IPS-NIHi7 (cell line): ENCODE measurements around the gene SH3GLB1.

Experiments
- DNase-seq: peaks from one replicate; pipeline ENCODE4 v3.0.0; 2012; ENCODE audit warnings: mixed read lengths; ENCODE audit errors: extremely low spot score

The SH3GLB1 gene

DNA sequence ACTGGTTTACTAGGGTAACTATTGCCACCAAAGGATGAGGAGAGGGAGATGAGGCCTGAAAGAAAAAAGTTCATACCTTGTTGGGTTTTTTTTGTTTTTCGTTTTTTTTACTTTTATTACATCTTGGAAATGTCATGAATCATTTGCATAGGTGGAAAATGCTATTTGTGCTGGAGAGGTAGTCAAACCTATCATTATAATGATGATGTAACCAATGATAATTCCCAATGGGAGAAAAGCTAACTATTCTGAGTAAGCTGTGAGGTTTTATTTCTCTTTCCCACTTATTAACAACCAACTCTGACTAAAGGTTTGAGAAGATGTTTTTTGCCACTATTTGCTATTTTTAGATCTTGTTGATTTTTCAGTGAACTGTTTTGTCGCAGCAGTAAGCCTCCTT is 29.0 kb downstream of the SH3GLB1 start:
- DNase-seq = no peak

DNA sequence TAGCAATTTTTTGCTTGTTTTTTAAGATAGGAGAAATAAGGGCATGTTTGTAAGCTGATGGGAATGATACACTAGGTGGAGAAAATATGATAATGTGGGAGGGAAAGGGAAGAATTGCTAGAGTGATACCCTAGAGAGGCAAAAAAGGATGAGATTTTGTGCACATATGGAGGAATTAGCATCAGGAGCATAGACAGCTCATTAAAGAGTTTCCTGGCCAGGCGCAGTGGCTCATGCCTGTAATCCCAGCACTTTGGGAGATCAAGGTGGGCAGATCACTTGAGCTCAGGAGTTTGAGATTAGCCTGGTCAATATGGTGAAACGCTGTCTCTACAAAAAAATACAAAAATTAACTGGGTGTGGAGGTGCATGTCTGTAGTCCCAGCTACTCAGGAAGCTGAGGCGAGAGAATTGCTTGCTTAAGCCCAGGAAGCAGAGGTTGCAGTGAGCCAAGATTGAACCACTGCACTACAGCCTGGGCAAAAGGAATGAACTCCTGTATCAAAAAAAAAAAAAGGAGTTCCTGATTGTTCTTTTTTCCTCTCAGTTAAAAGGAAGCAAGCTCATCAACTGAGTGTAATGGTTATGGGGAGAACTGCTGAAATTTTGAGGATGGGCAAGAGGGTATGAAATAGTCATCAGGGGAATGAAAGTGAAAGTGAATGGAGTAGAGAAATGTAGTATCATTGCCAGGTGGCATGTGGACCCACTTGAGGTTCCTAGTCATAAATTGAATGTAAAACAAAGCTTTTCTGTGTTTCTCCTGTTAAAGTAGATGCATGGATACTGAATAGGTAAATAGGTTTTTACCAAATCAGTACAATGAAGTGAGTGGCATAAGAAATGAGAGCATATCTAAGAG is 35.5 kb downstream of the SH3GLB1 start:
- DNase-seq = no peak

DNA sequence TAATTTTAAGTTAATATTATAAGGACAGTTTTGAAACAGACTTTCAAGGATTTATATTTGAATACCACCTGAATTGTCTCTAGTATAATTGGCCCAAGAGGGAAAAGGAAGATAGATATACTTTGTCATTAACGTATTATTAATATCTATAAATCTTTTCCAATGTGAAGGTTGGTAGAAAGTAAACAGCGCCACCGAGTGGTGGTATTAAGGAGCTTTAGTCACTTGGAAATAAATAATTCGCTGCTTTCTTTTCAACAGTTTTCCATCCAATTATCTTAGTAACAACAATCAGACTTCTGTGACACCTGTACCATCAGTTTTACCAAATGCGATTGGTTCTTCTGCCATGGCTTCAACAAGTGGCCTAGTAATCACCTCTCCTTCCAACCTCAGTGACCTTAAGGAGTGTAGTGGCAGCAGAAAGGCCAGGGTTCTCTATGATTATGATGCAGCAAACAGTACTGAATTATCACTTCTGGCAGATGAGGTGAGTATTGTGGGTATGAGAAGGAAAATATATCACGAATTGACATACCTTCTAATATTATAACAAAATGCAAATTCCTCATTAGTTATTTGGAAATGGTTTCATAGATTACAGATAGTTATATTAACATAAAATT is 37.7 kb downstream of the SH3GLB1 start:
- no peak for DNase-seq

DNA sequence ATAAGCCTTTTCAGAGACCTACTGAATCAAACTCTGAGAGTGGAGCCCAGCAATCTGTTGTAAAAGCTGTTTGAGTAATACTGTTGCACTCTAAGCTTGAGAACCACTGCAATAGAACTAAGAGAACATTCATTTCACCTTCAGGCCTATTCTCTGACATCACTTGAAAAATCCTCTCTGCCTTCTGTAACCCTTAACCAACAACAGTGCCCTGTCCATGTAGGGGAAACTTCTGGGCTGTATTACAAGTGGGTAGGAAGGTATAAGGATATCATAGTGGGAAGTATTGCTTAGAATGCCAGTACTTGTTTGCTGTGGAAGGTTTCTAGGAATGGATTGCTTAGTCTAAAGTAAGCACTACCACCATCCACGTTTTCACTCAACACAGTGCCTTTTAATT is 42.9 kb downstream of the SH3GLB1 start:
- no peak for DNase-seq

DNA sequence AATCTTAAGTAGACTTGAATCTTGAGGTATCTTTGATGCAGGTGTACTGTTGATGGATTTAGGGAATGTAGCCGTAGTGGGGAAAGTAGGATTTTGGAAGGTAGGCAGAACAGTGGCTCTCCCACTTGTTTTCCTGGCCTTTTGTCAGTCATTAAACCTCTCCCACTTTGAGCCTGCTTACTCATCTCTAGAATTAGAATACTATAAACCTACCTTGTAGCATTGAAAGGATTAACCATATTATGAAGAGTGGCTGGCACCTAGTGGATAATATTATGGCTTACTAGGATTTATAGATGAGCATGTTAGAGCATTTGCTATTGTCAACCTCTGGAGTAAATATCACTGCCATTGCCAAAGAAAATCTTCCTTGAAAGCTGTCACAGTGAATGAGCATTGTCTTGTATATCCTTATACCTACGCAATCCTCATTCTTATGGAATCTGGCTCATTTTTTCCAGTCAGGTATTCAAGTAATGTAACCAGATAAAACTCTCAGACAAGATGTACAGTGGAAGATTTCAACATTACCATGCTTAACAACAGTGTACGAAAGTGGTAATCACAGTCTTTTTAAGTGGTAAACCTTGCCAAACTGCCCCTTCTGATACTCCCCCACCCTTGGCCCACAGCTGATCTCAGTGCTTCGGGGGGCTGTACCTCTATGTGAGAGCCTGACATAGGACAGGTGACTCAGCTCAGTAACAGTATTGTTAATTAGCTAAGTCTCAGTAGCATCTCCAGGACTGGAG is 44.4 kb downstream of the SH3GLB1 start:
- DNase-seq = no peak

DNA sequence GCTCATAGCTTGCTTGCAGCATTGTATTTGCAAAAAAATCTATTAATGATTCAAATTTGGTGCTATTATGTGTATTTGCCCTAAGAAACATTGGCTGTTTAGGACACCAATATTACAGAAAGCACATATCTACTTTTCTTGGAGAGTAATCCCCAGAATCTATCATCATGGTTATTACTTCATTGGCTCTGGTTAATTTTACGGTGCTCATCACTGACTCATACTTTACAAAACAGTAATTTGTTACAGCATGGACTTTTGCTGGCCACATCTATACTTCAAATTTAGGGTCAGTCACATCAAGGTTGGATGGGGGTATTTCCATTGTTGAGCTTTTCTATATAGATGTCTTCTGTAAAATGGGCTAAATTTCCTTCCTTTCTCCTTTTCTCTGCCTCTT is 45.7 kb downstream of the SH3GLB1 start:
- DNase-seq = no peak

DNA sequence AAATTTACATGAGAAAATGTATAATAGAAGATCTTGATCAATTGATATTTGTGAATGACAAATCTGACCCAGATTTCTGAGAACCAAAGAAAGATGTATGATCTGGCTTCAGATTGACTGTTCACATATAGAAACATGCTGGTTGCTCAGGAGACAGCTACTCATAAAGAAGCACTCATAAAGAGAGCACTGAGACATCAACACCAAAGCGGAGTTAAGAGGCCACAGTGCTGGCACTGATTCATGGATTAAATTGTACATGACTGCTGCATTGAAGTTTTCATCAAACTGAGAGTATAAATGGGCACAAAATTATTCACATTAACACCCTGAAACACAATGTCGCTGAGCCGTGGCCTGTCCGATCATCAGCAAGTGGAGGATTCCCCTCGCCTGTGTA is 46.2 kb downstream of the SH3GLB1 start:
- DNase-seq = no peak

DNA sequence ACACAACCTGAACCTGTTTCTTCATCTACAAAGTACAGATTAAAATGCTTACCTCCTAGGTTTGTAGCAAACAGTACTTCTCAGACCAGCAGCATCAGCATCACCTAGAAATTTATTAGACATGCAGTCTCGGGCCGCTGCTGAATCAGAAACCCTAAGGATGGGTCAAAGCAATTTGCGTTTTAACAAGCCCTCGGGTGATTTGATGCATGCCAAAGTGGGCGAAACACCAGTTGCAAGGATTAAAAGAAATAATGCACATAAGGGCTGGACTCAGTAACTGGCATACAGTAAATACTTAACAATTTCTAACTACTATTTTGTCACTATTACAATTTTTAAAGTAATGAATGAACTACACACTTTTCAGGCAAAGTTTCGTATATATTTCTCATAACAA is 47.5 kb downstream of the SH3GLB1 start:
- no peak for DNase-seq

DNA sequence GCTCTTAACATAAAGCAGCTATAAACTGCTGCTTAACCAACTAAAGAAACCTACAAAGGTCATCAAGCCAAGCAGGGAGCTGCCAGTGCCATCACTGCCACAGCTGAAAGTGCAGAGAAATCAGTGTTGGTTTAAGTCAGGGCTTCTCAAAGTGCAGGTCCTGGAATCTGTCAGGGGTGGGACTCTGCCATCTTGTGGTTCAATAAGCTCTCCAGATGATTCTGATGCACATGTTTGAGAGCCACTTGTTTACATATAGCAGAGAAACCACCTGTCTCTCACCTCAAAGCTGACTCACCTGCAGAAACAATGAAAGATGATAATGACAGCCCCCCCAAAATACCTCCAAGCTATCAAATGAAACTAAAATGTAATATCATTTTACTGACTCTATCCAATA is 49.3 kb downstream of the SH3GLB1 start:
- DNase-seq = peak; percentile 44

DNA sequence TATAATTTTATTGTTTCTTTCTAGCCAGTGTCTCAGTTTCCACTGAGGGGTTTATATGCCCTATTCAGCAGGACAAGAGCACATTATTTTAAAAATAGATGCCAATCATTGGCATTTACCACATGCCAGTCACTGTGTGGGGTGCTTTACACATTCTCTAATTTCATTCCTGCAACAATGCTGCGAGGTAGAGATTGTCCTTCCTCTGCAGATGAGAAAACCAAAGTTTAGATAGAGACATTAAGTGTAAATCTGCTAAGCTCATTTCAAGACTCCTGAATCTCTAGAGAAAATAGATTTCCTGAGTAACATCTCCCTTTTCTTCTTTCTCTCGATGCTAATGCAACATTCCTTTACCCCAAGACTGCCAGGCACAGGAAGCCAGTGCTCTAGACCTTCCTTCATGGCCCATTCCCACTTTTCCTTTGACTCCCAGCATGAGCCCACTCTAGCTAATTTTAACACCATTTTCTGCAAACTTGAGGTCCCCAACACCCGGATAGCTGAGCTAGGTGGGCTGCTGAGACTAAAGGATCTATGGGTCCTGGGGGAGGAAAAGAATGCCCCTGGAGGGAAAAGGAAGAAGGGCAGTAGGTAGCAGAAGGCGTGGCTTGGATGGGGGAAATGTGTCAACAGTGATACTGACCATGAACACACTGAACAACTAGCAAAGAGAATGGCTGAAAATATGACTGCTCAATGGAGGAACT is 50.0 kb downstream of the SH3GLB1 start:
- DNase-seq = peak; percentile 18

DNA sequence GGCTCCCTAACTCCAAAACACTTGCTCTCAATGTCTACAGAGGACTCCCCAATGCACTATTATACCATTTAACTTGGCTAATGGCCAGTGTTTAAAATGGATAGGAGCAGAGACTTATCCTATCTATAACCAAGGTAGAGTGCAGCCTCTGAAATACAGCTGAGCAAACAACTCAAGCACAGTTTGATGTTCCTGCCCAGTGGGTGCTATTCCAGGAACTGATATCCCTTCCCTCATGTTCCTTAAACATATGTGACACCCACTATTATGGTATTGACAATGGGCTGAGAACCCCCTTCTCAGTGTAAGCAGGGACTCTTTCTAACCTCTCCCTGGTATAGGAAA is 51.7 kb downstream of the SH3GLB1 start:
- DNase-seq = no peak

DNA sequence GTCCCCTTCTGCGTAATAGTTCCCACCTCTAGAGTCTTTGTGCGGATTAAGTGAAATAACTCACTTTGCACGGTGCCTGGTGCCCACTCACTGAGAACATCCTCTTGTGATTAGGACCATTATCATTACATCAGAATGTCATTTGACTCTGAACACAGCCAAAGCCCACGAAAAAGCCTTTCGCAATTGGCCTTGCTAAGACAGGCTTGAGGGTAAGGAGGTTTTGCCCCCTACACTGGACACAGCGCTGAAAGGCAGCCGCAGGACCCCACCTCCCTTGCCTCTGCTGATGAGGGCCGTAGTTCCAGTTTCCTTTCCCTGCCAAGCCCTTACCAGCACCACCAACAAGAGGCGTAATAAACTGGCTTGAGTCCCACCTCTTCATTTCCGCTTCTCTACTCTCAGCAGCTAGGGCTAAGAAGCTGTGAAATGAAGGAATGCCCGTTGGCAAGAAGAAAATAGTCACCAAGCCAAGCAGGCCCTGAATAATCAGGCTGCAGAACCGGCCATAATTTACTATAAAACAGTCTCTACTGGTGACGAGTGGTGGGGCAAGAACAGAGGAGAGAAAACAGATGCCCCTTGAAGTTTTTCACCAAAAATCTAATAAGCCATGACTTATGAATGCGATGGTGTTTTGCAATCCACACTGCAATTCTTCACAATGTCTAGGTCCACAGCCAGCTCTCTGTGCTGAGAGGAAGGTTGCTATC is 53.1 kb downstream of the SH3GLB1 start:
- DNase-seq = no peak

DNA sequence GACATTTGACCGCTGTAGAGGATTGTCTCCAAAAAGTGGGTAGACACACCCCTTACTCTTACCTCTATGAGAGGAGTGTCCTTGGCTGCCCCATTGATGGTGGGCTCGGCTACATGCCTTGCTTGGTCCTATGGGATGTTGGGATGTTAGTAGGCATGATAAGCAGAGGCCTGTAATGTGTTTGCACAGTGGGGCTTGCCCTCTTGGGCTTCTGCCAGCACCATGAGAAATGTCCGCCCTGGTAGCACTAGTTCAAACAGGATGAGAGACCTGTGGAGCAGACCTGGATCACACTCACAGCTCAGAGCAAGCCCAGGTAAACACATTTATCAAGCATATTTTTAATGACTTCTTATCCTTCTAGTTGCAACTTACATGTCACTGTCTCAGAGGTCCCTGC is 54.2 kb downstream of the SH3GLB1 start:
- DNase-seq = no peak

DNA sequence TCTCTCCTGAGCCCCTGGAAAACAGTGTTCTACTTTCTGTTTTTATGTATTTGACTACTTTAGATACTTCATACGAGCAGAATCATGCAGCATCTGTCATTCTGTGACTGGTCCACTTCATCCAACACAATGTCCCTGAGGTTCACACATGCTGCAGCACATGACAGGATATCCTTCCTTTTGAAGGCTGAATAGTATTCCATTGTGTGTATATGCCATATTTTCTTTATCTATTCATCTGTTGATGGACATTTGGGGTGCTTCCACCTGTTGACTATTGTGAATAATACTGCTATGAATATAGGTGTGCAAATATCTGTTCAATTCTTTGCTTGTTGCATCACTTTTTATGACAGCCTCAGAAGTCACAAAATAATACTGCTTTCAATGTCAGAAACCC is 55.8 kb downstream of the SH3GLB1 start:
- DNase-seq = no peak

DNA sequence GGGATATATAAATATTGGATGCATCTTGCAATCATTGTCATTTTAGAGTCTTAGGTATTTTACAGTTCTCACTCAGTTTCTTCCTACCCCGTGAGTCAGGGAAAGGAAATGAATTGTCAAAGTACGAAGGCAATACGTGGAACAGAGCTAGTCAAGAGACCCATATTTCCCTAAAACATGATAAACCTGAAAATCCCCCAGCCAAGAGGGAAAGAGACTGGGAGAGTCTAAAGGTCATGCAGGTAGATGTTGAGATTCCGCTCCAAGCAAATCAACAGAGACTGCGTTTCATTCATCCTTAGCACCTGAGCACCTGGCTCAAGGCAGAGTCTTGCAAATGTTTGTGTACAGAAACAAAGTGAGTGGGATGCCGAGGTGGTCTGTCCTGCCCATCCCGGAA is 58.0 kb downstream of the SH3GLB1 start:
- DNase-seq = no peak

DNA sequence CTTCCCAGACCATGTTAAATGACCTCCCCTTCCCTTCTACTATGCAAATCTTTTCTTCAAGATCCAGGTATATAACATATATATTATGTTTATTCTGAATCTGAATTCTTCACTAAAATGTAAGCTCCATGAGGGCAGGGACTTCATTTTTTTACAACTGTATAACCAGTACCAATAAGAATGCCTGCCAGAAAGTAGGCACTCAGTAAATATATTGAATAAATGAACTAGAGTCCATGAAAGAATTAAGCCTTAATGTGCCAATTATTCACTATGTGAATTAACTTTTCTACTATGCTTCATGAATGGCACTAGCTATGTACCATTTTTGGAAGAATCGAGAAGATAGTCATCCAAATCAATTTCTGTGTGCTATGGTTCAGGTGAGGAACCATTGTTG is 60.1 kb downstream of the SH3GLB1 start:
- no peak for DNase-seq

DNA sequence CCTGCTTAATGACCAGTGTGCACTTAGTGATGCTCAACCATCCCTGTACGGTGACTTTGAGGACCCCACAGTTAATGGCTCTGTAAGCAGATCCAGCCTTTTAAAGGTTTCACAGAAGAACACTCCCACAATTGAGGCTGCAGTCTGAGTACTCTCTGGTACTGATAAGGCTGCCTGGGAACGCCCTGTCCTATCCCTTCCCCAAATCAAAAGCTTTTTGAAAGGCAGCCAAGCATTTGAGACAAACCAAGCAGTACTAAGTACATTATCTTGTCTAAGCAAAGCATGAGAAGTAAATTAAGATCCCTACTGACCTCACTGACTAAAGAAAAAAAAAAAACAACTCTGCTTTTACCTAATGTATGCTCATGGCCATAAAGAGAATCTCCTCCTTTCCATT is 60.7 kb downstream of the SH3GLB1 start:
- no peak for DNase-seq

DNA sequence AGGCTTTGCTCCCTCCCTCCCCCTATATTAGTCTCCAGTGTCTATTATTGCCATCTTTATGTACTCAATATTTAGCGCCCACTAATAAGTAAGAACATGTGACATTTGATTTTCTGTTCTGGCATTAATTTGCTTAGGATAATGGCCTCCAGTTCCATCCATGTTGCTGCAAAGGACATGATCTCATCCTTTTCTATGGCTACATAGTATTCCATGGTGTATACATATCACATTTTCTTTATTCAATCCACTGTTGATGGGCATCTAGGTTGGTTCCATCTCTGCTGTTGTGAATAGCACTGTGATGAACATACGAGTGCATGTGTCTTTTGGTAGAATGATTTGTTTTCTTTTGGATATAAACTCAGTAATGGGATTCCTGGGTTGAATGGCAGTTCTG is 61.3 kb downstream of the SH3GLB1 start:
- DNase-seq = no peak

DNA sequence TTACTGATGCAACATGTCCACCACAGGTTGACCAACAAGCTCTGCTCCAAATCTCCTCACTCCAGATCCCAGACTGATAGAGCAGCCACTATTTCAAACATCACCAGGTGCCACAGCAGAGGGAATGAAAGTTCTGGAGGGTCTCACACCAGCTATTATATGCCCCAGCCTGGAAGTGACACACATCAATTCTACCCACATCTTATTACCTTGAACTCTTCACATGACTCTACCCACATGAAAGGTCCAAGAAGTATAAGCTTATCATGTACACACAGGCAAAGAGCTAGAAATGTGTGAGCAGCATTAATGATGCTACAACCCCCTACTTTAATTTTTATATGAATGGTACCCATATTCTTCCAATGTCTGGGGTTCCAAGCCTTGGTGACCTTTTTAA is 64.2 kb downstream of the SH3GLB1 start:
- no peak for DNase-seq

DNA sequence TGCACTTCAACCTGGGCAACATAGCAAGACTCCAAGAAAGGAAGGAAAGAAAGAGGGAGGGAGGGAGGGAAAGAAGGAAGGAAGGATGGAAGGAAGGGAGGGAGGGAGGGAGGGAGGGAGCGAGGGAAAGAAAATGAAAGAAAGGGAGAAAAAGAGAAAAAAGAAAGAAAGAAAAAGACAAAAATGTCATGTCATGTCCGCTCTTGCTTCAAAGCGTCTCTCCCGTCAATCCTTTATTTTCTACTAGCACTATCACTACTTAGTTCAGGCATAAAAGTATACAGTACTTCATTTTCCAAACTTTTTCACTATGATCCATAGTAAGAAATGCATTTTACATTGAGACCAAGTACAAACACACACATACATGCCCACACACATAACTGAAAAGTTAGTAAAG is 64.7 kb downstream of the SH3GLB1 start:
- DNase-seq = no peak
